D721Med (cell line): ENCODE results near the gene PABPN1.

Source experiments
- DNase-seq: peaks from one replicate; pipeline ENCODE4 v3.0.0; 2011; ENCODE audit warnings: low spot score; ENCODE audit not compliant: insufficient read length
- FAIRE-seq: peaks from 2 replicates; lab custom pipeline; 2011; peaks lifted over from hg19 to GRCh38; lab: Jason Lieb, UNC
- CTCF ChIP-seq: IDR thresholded peaks from 2 replicates; pipeline ENCODE4 v1.5.1; 2012; ENCODE audit warnings: mild to moderate bottlenecking, control low read depth; ENCODE audit not compliant: insufficient read depth; ENCODE audit errors: missing control alignments

The PABPN1 gene

GRCh38 chr14:23353433-23353780, 32.1 kb downstream of the PABPN1 start:
- FAIRE-seq (no peak), DNase-seq (no peak)
- TF ChIP-seq CTCF = no peak

- DNase-seq (no peak), FAIRE-seq (no peak)
- TF ChIP-seq CTCF = no peak
Measured at GRCh38 chr14:23354990-23355389, 33.7 kb downstream of the PABPN1 start.

- TF ChIP-seq CTCF = no peak
- FAIRE-seq (no peak), DNase-seq (no peak)
Measured at GRCh38 chr14:23355871-23356435, 34.7 kb downstream of the PABPN1 start.

- peak; percentile 3 for DNase-seq
- TF ChIP-seq CTCF = no peak
- no peak for FAIRE-seq
Measured at GRCh38 chr14:23356662-23357061, 35.4 kb downstream of the PABPN1 start.

- no peak for TF ChIP-seq CTCF
- DNase-seq (no peak), FAIRE-seq (no peak)
Measured at GRCh38 chr14:23357261-23357660, 36.0 kb downstream of the PABPN1 start.

- FAIRE-seq (no peak), DNase-seq (peak; percentile 16)
- no peak for TF ChIP-seq CTCF
Measured at GRCh38 chr14:23358042-23358441, 36.8 kb downstream of the PABPN1 start.

- DNase-seq = peak; percentile 10
- no peak for TF ChIP-seq CTCF
- no peak for FAIRE-seq
Measured at GRCh38 chr14:23358553-23359166, 37.4 kb downstream of the PABPN1 start.
